KG1 (cell line): ENCODE data around the gene MICU2.

Experiments used
- DNase-seq: peaks from one replicate; lab custom pipeline; 2025; lab: John Stamatoyannopoulos, UW

MICU2 gene

DNA sequence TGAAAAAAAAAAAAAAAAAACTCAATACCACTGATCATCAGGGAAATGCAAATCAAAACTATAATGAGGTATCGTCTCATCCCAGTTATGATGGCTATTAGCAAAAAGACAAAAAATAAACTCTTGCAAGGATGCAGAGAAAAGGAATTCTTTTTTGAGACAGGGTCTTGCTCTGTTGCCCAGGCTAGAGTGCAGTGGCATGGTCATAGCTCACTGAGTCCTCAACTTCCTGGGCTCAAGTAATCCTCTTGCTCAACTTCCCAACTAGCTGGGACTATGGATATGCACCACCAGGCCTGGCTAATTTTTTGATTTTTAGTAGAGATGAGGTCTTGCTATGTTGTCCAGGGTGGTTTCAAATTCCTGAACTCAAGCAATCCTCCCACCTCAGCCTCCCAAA, 59.5 kb downstream of the MICU2 start:
- no peak for DNase-seq

DNA sequence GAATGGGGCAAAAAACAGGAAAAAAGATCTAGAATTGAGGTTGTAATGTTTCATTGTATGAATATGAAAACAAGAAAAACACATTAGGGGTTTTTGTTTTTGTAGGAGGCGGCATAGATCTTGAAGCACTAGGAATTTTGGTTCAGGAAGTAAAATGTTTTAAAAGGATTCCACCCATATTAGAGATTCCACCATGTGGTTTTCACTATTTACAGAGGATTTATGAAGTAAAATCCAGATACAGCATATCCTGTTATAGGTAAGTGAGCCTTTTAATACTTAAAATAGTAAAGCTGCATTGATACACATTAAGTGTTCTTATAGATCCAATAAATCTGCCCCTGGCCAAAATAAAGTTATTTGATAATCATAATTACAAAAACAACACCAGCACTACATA, 61.4 kb downstream of the MICU2 start:
- DNase-seq: no peak

DNA sequence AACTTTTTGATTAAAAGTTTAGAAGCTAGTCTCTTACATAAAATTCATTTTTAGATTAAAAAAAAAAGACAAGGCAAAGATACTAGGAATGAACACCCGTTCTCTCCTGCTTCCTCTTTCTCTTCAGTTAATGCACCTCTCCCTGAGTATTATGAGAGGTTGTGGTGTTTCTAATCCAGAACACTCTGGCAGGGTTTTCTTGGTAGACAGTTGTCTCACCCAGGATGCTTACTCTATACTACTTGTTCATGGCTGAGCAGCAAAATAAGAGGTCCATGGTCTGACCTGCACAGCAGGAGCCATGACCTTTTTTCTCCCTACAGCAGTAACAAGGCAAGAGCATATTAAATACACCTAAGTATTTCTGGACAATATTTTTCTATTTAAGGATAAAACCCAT, 62.0 kb downstream of the MICU2 start:
- DNase-seq: no peak

DNA sequence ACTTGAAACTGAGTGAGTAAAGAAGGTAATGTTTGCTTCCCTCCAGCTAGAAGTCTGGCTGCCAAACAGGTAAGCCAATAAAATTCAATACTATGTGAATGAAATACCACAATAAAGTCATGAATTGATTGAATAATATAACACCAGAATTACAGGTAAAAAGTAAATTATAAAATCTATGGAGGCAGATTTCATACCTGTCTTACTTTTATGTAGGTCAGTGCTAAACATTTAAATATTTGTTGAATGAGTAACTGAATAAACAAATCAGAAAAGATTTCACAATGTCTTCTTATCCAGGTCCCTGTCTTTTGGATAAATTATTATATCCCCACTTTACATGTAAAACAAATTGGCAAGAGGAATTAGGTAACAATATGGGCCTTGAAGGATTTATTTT, 62.7 kb downstream of the MICU2 start:
- no peak for DNase-seq

DNA sequence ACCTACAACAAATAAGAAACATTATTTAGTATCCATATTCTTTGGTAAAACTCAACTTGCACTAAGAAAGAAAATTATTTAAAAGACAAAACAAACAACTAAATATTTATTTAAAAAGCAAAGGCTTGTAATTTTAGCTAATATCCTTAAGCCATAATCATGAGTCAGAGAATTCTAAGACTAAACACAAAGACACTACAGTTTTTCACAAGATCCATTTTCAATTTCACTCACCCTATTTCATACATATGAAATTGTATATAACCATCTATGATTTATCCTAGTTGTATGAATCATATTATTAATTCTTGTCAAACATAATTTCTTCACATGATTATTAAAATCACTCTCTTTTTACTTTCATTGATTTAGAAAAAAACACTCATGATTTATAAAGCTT, 64.3 kb downstream of the MICU2 start:
- DNase-seq: no peak

DNA sequence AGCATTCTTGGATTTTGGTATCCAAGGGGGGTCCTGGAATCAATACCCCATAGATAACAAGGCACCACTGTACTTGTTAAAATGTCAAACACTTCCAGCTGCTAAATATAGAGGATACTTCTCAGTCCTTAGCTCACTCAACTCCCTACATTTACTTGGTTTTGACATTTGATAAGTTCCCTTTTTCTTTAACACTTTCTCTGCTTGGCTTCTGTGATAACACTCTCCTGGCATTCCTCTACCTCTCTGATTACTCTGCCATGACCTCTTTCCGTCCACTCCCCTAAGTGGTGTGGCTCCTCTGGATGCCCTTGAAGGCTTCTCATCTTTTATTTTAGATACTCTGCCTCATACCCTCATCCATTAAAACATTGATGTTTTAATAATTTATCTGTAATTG, 65.2 kb downstream of the MICU2 start:
- DNase-seq: no peak

DNA sequence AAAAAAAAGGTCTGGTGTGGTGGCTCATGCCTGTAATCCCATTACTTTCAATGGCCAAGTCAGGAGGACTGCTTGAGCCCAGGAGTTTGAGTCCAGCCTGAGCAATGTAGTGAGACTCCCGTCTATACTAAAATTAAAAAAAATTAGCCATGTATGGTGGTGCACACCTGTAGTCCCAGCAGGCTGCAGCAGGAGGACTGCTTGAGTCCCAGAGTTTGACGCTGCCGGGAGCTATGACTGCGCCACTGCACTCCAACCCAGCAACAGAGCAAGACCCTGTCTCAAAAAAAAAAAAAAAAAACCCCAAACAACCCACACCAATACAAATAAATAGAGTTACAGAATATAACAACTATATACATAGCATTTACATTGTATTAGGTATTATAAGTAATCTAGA, 65.7 kb downstream of the MICU2 start:
- DNase-seq: no peak

DNA sequence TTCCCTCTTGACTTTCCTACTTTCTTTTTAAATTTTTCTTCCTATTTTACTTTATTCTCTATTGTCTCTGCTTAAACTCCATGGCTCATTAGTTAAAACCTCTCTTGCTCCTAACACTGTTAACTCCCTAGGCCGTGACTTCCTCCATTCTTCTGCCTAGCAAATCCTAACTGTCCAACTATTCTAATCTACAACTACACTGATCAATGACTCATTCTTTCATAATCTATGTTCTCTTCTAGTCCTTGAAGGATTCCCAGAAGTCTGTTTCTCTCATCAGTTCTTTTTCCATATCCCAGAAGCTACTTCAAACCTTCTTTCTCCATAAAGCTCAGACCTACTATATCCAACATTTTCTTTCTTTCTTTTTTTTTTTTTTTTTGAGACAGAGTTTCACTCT, 66.9 kb downstream of the MICU2 start:
- no peak for DNase-seq

DNA sequence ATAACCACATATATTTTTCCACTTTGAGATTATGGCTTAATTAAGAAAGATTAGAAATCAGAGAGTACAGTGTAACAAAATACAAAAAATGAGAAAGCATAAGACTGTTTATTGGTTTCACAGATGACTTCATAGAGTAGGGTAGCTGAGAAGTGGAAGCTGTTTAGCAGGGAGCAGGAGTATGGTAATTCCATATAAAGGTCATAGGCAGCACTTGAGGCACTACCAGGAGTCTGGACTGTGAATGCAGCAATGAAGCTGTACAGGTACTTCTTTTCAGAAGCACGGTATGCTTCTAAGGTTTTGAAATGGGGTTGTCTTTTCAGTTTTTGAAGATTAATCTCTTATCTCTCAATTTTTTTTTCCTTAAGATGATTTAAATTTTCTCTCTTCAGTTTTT, 69.2 kb downstream of the MICU2 start:
- no peak for DNase-seq

DNA sequence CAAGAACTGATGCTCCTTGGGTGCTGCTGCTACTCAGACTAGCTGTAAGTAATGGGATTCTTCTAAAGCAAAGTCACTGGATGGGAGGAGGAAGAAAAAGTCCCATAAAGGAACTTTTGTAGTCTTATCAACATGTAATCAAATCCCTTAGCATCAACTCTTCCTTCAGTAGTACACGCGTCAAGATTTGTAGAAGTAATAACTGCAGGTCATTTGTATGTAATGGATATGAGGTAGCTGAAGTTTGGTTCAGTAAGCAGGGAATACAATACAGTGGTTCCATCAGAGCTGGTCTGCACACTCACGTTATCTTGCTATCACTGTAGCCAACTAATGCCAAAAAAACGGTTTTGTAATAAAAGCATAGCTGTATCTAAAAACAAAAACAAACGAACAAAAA, 72.5 kb downstream of the MICU2 start:
- no peak for DNase-seq

DNA sequence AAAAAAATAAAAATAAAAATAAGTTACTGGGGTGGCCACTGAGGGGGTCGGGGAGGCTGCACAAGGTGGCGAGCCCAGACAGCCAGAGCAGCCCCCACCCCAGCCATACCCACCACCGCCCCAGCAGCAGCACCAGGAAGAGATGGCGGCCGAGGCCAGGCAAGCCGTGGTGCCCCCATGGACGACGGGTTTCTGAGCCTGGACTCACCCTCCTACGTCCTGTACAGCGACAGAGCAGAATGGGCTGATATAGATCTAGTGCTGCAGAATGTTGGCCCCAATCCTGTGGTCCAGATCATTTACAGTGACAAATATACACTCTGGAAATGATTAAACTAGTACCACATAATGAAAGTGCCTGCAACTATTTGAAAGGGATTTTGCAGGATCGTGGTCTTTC, 73.3 kb downstream of the MICU2 start:
- no peak for DNase-seq

DNA sequence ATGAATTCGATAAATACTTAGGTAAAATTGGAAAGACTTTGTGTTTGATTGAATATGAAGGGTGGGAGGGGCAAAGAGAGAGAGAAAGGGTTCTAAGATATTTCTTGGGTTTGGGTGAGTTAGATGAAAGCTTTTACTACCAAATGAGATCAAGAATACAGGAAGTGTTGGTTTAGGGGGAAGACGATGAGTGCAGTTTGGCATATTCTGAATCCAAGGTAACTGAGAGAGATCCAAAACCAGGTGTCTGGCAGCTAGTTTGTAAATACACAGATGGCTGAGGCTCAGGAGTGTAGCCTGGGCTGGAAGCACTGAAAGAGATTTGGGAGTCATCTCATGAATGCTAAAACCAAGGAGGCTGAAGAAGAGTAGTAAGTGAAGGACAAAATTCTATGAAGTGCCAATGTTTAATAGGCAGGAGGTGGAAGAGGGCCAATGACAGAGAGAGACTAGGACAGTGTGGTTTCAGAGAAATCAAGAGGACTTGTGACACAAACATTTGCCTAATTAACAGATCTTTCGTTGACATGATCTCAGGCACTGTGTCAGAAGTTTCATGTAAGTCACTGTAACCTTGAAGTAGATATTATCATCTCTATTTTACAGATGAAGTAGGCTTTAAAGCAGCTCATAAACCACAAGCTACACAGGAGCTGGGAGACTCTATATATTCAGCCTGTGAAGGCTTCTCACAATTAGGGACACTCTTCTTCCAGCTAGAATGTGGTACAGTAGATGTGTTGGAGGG, 74.7 kb downstream of the MICU2 start:
- no peak for DNase-seq

DNA sequence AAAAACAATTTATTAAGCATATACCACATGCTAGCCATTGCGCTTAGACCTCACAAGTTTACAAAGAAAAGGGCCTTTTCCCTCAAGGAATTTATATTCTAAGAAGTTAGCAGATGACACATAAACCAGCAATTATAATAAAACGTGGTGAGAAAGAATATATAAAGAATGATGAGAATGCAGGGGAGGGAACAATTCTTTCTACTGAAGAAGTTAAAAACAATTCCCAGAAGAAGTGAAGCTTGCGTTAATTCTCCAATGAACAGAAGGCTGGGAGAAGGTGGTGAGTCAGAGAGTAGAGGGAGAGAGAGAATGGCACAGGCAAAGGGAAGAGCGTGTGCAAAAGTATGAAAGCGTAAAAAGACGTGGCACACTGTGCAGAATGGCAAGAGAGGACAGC, 75.4 kb downstream of the MICU2 start:
- DNase-seq: no peak

DNA sequence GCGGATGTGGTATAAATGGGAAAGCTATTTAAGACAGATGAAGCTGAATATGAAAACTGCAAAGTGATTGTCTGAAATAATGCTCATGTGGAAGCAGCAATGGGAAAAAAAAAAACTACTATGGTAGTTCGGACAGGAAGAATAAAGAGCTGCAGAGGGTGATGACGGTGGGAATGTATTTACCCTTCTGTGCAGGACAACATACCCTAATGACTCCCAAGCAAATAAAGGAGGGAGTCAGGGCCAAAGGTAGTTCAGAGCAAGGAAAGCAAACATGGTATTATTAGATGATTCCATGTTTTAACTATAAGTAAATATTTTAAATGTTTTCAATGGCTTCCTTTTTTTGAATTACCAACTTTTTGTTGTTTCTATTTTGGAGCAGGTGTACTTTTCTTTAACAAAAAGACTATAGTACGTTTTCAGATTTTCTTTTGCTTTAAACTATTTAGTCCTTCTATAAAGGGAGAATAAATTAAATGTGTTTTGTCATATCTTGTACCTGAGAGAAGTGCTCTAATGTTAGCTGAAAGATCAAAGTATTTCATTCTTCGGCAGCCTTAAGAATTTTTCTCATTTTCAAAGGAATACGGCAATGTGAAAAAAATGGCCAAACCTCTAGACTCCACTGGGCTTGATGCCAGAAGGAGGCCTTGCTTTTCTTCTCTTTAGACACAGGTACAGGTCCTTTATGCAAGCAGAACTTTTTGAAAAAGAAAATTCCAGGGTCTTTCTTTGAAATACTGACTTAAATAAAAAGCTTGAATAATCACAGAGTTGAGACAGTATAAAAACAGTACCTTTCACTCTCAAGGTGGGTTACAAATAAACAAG, 77.0 kb downstream of the MICU2 start:
- no peak for DNase-seq

DNA sequence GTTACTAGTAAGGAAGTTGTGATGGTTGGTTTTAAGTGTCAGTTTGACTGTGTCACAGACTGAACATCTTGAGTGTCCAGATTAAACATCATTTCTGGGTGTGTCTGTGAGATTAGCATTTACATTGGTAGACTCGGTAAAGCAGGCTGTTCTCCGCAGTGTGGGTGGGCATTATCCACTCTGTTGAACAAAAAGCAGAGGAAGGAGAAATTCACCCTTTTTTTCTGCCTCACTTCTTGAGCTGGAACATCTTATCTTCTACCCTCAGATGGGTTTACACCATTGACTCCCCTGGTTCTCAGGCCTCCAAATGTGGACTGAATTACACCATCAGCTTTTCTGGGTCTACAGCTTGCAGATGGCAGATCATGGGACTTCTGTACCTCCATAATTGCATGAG, 81.1 kb downstream of the MICU2 start:
- DNase-seq: no peak

DNA sequence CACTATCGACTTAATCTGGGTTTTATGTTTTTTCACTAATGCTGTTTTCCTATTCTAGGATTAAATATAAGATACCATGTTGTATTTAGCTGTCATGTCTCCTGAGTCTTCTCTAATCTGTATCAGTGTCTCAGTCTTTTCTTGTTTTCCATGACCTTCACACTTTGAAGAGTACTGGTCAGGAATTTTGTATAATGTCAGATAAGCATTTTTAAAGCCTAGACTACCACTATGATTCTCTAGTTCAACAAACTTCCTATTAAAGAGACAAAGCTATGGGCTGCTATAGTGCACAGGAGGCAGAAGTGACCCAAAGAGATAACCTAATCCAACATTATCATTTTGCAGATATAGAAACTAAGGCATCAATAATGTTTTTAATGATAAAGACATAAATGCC, 81.8 kb downstream of the MICU2 start:
- DNase-seq: no peak

DNA sequence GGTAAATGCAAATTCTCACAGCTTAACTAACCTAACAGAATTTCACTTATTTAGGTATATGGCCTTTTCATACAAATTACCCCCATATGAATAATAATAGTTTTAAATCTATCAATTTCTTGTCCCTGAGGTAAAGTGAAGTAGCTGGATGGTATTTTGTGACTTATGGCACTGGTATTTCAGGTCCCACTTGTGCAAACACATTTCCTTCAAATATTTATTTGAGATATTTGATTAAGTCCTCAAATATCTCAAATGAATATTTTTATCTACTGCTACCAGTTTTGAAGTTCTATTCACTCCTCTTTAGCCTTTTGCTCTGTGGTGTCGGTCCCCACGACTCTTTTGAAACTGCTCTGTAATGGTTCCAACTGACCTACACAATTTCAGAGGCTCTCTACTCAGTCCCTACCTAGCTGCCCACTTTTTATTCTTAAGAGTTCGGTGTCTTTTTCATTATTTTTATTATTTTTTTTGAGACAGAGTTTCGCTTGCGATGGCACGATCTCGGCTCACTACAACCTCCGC, 85.3 kb downstream of the MICU2 start:
- DNase-seq: no peak

DNA sequence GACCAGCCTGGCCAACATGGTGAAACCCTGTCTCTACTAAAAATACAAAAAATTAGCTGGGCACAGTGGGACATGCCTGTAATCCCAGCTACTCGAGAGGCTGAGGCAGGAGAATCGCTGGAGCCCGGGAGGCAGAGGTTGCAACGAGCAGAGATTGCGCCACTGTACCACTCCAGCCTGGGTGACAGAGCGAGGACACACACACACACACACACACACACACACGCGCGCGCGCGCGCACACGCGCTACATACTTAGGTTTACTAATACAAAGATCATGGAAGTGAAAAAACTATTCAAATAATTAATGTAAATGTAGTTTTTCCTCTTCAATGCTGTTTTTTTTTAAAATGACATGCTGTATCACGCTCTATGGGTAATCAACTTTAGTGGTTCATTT, 86.4 kb downstream of the MICU2 start:
- no peak for DNase-seq

DNA sequence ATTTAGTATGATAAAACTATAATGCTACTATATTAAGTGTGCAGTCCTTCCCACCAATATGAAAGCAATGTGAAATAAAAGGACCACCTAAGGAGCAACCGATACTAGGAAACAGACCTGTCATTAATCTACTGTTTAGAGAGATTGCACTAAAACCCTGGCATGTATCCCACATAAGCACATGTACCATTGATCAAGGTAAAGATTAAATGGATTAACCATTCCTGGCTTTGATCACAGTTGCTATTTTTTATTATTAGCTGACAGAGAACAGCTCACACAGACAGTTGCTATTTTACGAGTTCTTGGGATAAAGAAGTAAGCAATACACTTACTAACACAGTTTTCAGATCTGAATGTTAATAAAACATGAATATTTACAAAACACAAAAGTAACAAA, 87.2 kb downstream of the MICU2 start:
- no peak for DNase-seq

DNA sequence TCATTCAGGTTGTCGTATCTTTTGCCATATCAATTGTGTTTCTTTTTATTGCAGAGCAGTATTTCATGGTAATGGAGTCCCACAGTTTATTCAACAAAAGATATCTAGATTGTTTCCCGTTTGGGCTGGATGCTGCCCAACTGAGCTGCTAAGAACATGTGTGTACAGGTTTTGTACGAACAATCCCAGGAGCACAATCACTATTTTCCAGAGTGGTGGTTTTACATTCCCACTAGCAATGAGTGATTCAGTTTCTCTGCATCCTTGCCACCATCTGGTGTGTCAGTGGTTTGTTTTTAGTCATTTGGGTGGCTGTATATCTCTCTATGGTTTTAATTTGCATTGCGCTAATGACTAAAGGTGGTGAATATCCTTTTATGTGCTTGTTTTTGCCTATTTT, 92.1 kb downstream of the MICU2 start:
- DNase-seq: no peak

DNA sequence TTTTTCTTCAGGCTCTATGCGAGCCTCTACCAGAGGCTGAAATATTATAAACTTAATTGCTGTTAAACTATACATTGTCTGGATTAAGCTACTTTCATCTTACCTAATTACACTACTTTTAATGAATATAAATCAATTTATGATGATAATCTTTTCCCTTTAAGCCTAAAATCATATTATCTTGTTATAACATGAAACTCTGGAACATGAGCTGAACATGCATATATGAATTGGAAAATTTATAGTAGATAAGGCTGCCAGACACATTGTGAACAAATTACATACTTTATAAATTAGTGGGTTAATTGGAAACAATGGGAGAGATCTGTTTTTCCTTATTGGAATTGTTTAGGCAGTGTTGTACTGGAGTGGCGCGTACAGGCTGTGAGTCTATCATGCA, 99.6 kb downstream of the MICU2 start:
- DNase-seq: no peak

DNA sequence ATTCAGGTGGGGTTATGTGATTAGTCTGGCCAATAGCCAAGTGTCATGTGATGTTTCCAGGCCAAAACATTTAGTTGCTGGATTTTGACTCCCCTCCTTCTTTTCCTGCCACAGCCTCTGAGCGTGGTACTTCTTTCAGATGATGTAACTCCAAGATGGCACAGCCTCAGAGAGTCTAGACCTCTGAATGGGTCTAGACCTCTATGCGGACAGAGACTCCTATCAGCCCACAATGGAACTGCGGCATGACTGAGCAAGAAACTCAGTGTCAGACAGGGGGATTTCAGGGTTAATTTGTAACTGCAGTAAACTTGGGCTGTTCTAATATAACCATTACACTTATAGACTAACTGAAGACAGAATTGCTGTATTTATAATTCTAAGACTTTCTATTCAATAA, 102.3 kb downstream of the MICU2 start:
- DNase-seq: no peak

DNA sequence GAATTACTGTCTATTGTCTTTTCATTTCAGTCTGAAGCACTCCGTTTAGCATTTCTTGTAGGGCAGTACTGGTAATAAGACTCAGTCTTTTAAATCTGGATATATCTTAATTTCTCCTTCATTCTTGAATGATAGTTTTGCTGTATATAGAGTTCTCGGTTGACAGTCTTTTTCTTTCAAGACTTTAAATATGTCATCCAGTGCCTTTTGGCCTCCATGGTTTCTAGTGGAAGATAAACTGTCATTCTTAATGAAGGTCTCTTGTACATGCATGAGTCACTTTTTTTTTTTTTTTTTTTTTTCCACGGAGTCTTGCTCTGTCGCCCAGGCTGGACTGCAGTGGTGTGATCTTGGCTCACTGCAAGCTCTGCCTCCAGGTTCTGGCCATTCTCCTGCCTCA, 117.6 kb downstream of the MICU2 start:
- DNase-seq: no peak

DNA sequence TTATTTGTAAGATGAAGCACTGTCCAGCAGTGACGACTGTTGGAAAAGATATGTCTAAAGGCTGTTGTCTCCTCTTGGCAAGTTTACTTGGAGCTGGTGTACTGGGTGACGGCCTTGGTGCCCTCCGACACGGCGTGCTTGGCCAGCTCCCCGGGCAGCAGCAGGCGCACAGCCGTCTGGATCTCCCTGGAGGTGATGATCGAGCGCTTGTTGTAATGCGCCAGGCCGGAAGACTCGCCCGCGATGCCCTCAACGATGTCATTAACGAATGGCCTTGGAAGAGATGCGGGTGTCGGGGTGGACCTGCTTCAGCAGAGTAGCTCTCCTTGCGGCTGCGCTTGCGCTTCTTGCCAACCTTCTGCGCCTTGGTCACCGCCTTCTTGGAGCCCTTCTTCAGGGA, 120.2 kb downstream of the MICU2 start:
- no peak for DNase-seq
